ENCODE data around the gene F11.

Gene F11

DNA sequence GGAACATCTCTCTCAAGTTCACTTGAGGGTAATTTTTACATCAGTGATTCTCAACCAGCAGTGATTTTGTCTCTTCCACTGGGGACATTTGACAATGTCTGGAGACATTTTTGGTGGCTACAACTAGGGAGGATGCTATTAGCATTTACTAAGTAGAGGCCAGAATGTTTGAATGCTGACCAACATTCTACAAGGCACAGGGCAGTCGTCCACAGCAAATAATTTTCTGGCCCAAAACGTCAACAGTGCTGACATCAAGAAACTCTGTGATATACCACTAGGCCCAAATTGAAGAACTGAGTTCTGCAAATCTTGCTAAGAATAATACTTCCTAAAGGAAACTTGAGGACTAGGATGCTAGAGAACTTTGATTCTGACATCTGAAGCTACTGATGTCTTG, 31.6 kb upstream of the F11 start:
- H3K4me2 ChIP-seq (ENCODE audit: low read depth, low read length, poor library complexity, severe bottlenecking), result no peak overlapping the region
- no peaks in the 10 kb centered on the region for H3K36me3 ChIP-seq (ENCODE audit: low read length)
- H3K27ac ChIP-seq (ENCODE audit: low read depth, low read length), result no peak overlapping the region
- H3K9me3 ChIP-seq (ENCODE audit: insufficient read depth, low read length), result no peaks in the 10 kb centered on the region
- H2AFZ ChIP-seq (ENCODE audit: low read depth, low read length, severe bottlenecking), result no peak overlapping the region
- H3F3A ChIP-seq (ENCODE audit: insufficient read depth), result no peaks in the 10 kb centered on the region
- no peaks in the 10 kb centered on the region for H4K20me1 ChIP-seq (ENCODE audit: low read depth, low read length)
- H3K9me2 ChIP-seq (replicated peaks; ENCODE audit: insufficient read depth, low read length), result no peaks in the 10 kb centered on the region
- H3K4me3 ChIP-seq (ENCODE audit: insufficient read depth, low read length, poor library complexity, severe bottlenecking), result no peak overlapping the region
- TF ChIP-seq EZH2phosphoT487 (conservative IDR thresholded peaks at IDR 0.05; ENCODE audit: low read length), result no peak
- TF ChIP-seq, protein P1, sequence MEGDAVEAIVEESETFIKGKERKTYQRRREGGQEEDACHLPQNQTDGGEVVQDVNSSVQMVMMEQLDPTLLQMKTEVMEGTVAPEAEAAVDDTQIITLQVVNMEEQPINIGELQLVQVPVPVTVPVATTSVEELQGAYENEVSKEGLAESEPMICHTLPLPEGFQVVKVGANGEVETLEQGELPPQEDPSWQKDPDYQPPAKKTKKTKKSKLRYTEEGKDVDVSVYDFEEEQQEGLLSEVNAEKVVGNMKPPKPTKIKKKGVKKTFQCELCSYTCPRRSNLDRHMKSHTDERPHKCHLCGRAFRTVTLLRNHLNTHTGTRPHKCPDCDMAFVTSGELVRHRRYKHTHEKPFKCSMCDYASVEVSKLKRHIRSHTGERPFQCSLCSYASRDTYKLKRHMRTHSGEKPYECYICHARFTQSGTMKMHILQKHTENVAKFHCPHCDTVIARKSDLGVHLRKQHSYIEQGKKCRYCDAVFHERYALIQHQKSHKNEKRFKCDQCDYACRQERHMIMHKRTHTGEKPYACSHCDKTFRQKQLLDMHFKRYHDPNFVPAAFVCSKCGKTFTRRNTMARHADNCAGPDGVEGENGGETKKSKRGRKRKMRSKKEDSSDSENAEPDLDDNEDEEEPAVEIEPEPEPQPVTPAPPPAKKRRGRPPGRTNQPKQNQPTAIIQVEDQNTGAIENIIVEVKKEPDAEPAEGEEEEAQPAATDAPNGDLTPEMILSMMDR (IDR thresholded peaks at IDR 0.05; ENCODE audit: insufficient read depth, low read length, poor library complexity, severe bottlenecking), result no peak
- no peak overlapping the region for H3K9ac ChIP-seq (ENCODE audit: low read length)
- H3K79me2 ChIP-seq (ENCODE audit: insufficient read depth, low read length), result no peaks in the 10 kb centered on the region
- H3K27me3 ChIP-seq (ENCODE audit: low read length), result no peaks in the 10 kb centered on the region

DNA sequence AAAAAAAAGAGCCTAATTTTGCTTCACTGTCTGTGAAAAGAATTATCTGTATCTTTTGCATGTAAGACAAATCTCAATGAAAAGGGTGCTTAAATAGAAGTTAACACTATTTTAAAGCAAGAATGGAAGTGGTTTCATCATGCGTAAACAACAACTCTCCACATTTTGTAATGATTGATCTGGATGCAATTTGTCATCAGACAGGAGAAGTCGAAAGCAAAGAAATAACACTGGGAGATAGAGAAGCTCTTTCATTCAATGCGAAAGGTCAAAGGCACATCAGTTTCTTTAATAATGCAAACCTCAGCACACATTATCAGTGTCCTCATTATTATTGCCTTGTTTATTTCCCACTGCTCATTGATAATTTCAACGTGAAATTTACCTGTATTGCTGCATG, 29.9 kb upstream of the F11 start:
- Histone ChIP-seq H3K4me3 (ENCODE audit: insufficient read depth, low read length, poor library complexity, severe bottlenecking) (no peak overlapping the region), H3K9me3 (ENCODE audit: insufficient read depth, low read length) (no peaks in the 10 kb centered on the region), H3F3A (ENCODE audit: insufficient read depth) (no peaks in the 10 kb centered on the region), H2AFZ (ENCODE audit: low read depth, low read length, severe bottlenecking) (no peak overlapping the region), H3K27me3 (ENCODE audit: low read length) (no peaks in the 10 kb centered on the region), H3K9me2 (replicated peaks; ENCODE audit: insufficient read depth, low read length) (no peaks in the 10 kb centered on the region), H4K20me1 (ENCODE audit: low read depth, low read length) (no peaks in the 10 kb centered on the region), H3K36me3 (ENCODE audit: low read length) (no peaks in the 10 kb centered on the region), H3K79me2 (ENCODE audit: insufficient read depth, low read length) (no peaks in the 10 kb centered on the region), H3K9ac (ENCODE audit: low read length) (no peak overlapping the region), H3K27ac (ENCODE audit: low read depth, low read length) (no peak overlapping the region), H3K4me2 (ENCODE audit: low read depth, low read length, poor library complexity, severe bottlenecking) (no peak overlapping the region)
- no peak for TF ChIP-seq EZH2phosphoT487 (conservative IDR thresholded peaks at IDR 0.05; ENCODE audit: low read length)
- TF ChIP-seq, protein P1 (IDR thresholded peaks at IDR 0.05; ENCODE audit: insufficient read depth, low read length, poor library complexity, severe bottlenecking), result no peak

DNA sequence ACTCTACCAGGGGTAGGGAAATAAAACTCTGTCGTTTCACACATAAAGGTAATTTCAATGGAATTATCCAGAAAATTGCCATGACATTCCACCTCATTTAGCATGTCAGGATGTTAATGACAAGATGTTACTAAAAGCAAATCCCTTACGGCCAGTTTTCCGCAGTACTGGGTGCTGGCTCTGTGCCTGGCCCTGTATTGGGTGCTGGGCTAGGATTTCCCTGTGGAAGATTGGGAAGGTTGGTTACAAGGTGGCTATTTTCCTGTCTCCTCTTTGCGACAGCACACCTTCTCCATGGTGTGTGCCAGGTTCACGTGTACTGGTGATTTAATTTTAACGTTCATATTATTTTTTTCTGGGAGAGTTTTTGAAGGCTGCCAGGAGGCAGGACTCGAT, 25.5 kb upstream of the F11 start:
- H3K9me2 ChIP-seq (replicated peaks; ENCODE audit: insufficient read depth, low read length), result no peaks in the 10 kb centered on the region
- no peaks in the 10 kb centered on the region for H3K9me3 ChIP-seq (ENCODE audit: insufficient read depth, low read length)
- H3K4me3 ChIP-seq (ENCODE audit: insufficient read depth, low read length, poor library complexity, severe bottlenecking), result no peak overlapping the region
- H2AFZ ChIP-seq (ENCODE audit: low read depth, low read length, severe bottlenecking), result no peak overlapping the region
- no peaks in the 10 kb centered on the region for H3F3A ChIP-seq (ENCODE audit: insufficient read depth)
- H3K9ac ChIP-seq (ENCODE audit: low read length), result no peak overlapping the region
- H3K4me2 ChIP-seq (ENCODE audit: low read depth, low read length, poor library complexity, severe bottlenecking), result no peak overlapping the region
- H3K79me2 ChIP-seq (ENCODE audit: insufficient read depth, low read length), result no peaks in the 10 kb centered on the region
- H3K36me3 ChIP-seq (ENCODE audit: low read length), result no peaks in the 10 kb centered on the region
- no peaks in the 10 kb centered on the region for H4K20me1 ChIP-seq (ENCODE audit: low read depth, low read length)
- no peaks in the 10 kb centered on the region for H3K27me3 ChIP-seq (ENCODE audit: low read length)
- H3K27ac ChIP-seq (ENCODE audit: low read depth, low read length), result no peak overlapping the region
- TF ChIP-seq, protein P1 (IDR thresholded peaks at IDR 0.05; ENCODE audit: insufficient read depth, low read length, poor library complexity, severe bottlenecking), result no peak
- TF ChIP-seq EZH2phosphoT487 (conservative IDR thresholded peaks at IDR 0.05; ENCODE audit: low read length), result no peak
